Upper lobe of right lung (tissue), 1 donor: ENCODE measurements around the gene UBE2G1. TPM values are rescaled to one million over a fixed set of nuclear protein-coding genes. Genes with fewer than 3 reads are reported as not detected.
"Not testable (repeated sequence)": the region's sequence is repeated elsewhere in the genome, so short reads cannot be mapped to it uniquely, and the experiment has no call there.

ENCODE experiments used
- ATAC-seq: fragments of 200-7000 bp; cut with Tn5 transposase; one replicate; pipeline ENCODE4 v1.9.1; 2020; ENCODE audit warnings: mild to moderate bottlenecking, moderate library complexity
- DNase-seq: peaks from one replicate; pipeline ENCODE4 v3.0.0-alpha.2; 2020
- H3K27ac ChIP-seq: fragments of 200-600 bp; one replicate; pipeline ENCODE4 v1.8.0; 2022
- H3K27me3 ChIP-seq: fragments of 200-600 bp; one replicate; pipeline ENCODE4 v1.8.0; 2022; ENCODE audit warnings: mild to moderate bottlenecking
- H3K36me3 ChIP-seq: fragments of 200-600 bp; one replicate; pipeline ENCODE4 v1.8.0; 2022
- H3K4me1 ChIP-seq: fragments of 200-600 bp; one replicate; pipeline ENCODE4 v1.8.0; 2022
- H3K4me3 ChIP-seq: fragments of 200-600 bp; one replicate; pipeline ENCODE4 v1.8.0; 2022; ENCODE audit warnings: mild to moderate bottlenecking
- H3K9me3 ChIP-seq: fragments of 200-600 bp; one replicate; pipeline ENCODE4 v1.8.0; 2022
- CTCF ChIP-seq: fragments of 200-600 bp; IDR thresholded peaks from one replicate; pipeline ENCODE4 v1.8.0; 2022; ENCODE audit warnings: antibody characterized with exemption
- intact Hi-C: fragments of 100-400 bp; cut with DNase I; formaldehyde crosslinking; loops from one replicate; pipeline ENCODE4 v1.11.0; 2022
- total RNA-seq: library from RNA; stranded (reverse); fragmentation: NEBNext Ultra II Directional; extraction: Animal tissue kit (Norgen Biotek cat#: 25700); gene quantifications from one replicate; pipeline ENCODE4 v1.2.1, GENCODE V29; 2021
- donor health status: DM: no; HTN: yes; CAD: no; lungs with severe emphysema.

Gene UBE2G1
- total RNA-seq, 1 donor from 2014 or later = 38.4 TPM

- H3K36me3 ChIP-seq = no peaks in the 10 kb centered on the region
- no peak overlapping the region for H3K27ac ChIP-seq
- H3K4me3 ChIP-seq = no peak overlapping the region
- no peak for TF ChIP-seq CTCF
- intact Hi-C loops = no loop called here
- H3K4me1 ChIP-seq = peaks cover 8% of the 10 kb centered on the region
- no peaks in the 10 kb centered on the region for H3K9me3 ChIP-seq
- H3K27me3 ChIP-seq = no peaks in the 10 kb centered on the region
- DNase-seq (no peak), ATAC-seq (no peak)
Observed at GRCh38 chr17:4258867-4259266, 107.6 kb downstream of the UBE2G1 start.

- no peaks in the 10 kb centered on the region for H3K36me3 ChIP-seq
- no peaks in the 10 kb centered on the region for H3K27me3 ChIP-seq
- H3K4me1 ChIP-seq = no peaks in the 10 kb centered on the region
- no peak overlapping the region for H3K27ac ChIP-seq
- DNase-seq (no peak), ATAC-seq (no peak)
- TF ChIP-seq CTCF = no peak
- intact Hi-C loops = no loop called here
- H3K9me3 ChIP-seq = no peaks in the 10 kb centered on the region
- no peak overlapping the region for H3K4me3 ChIP-seq
Observed at GRCh38 chr17:4256952-4257351, 109.5 kb downstream of the UBE2G1 start.

- H3K4me1 ChIP-seq, DNase-seq, H3K4me3 ChIP-seq, H3K9me3 ChIP-seq, intact Hi-C loops, H3K27me3 ChIP-seq, H3K27ac ChIP-seq, H3K36me3 ChIP-seq, ATAC-seq: not testable (repeated sequence)
Observed at GRCh38 chr17:4255271-4255670, 111.2 kb downstream of the UBE2G1 start.

GRCh38 chr17:4250887-4251286 lies 115.6 kb downstream of the UBE2G1 start:
- Histone ChIP-seq H3K4me1 (peaks cover 39% of the 10 kb centered on the region), H3K9me3 (no peaks in the 10 kb centered on the region), H3K36me3 (peaks cover 8% of the 10 kb centered on the region), H3K27ac (no peak overlapping the region), H3K4me3 (no peak overlapping the region), H3K27me3 (no peaks in the 10 kb centered on the region)
- DNase-seq (no peak), ATAC-seq (no peak)
- no peak for TF ChIP-seq CTCF
- intact Hi-C loops = no loop called here

DNA sequence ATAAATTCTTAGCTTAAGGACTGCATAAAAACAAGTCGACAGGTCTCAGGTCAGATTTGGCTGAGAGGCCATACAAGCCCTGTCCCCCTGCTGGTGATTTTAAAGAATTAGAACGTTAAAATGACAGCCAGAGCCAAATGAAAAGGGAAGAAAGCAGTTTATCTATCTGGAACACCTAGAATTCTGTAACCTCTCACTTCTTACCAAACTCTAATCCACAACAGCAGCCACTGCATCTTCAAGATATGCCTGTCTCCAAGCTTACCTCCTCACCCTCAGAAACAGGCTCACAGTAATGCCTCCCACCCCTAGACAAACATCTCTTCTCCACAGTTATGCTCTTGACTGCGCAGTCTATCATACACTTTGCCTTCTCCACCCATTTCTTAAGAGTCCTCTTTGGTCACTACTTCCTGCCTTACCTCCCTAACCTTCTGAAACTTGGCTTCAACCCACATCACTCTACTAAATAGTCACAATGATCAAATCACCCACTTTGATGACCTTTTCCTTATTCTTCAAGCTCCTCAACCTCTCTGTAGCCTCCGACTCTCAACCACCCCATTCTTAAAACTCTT lies 116.9 kb downstream of the UBE2G1 start:
- Histone ChIP-seq H3K27me3 (no peaks in the 10 kb centered on the region), H3K4me3 (no peak overlapping the region), H3K4me1 (peaks cover 39% of the 10 kb centered on the region), H3K9me3 (no peaks in the 10 kb centered on the region), H3K27ac (no peak overlapping the region), H3K36me3 (peaks cover 8% of the 10 kb centered on the region)
- ATAC-seq = peak; percentile 88
- no peak for DNase-seq
- intact Hi-C loops = no loop called here
- peak; percentile 52 for TF ChIP-seq CTCF

DNA sequence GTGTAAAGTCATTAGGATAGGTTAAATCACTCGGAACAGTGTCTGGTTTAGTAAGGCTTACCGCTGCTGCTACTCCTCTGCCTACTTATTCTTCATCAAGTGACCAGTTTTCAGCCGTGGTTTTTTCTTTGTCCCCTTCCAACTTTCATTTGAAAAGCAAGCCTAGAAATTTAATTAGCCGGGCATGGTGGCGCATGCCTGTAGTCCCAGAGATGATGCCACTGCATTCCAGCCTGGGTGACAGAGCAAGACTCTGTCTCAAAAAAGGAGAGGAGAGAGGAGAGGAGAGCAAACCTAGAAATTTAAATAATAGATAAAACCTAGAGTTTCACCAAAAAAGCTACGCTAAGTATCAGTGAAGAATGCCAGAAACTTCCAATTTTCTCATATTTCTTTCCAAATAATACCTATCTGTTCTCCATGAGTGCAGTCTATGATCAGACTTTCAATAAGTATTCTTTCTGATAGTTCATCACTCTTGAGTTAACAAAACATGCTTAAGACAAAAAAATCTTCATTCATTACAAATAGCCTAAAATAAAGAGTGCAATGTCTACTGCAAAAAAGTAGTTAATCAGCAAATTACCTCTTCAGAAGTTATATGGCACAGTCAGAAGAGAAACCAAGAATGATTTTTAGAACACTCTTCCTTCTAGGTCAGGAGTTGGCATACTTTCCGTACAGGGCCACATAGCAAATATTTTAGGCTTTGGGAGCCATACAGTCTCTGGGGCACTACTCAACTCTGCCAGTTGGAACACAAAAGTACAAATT lies 117.8 kb downstream of the UBE2G1 start:
- H3K27ac ChIP-seq = peak overlapping the region; percentile 40
- ATAC-seq (no peak), DNase-seq (no peak)
- no peaks in the 10 kb centered on the region for H3K27me3 ChIP-seq
- TF ChIP-seq CTCF = no peak
- intact Hi-C loops = no loop called here
- H3K36me3 ChIP-seq = peaks cover 8% of the 10 kb centered on the region
- H3K4me1 ChIP-seq = peaks cover 39% of the 10 kb centered on the region
- no peaks in the 10 kb centered on the region for H3K9me3 ChIP-seq
- no peak overlapping the region for H3K4me3 ChIP-seq
